HG02840 (cell line): ENCODE measurements around the gene HRNR.
"Not testable (repeated sequence)": the region's sequence is repeated elsewhere in the genome, so short reads cannot be mapped to it uniquely, and the experiment has no call there.

Source experiments
- ATAC-seq: cut with Tn5 transposase; IDR thresholded peaks from one replicate; pipeline ENCODE4 v1.9.1; 2021; ENCODE audit warnings: mild to moderate bottlenecking, moderate library complexity, moderate number of reproducible peaks; ENCODE audit not compliant: unreplicated experiment, low FRiP score

The HRNR gene

DNA sequence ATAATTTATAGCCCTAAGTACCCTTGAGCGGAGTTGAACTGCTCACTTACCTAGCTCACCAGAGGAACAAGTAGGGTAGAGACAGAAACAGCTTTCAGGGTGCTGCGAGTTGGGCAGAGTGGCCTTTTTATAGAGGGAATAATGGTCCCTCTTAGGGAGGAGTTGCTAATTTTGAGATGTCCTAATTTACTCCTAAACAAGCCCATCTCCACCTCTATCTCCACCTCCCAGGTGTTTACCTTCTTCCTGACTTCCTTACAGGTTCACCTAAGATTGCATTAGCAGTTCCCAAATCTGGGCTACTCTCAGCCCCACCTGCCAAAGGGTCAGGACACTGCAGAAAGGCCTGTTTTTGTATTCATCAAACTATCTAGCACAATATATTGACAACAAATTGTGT lies at the start of gene HRNR:
Gene HRNR (minus strand): TSS at position 101 of the 400 bp plus-strand sequence. CDS start 940 bp downstream, outside the sequence.
- no peak for ATAC-seq

DNA sequence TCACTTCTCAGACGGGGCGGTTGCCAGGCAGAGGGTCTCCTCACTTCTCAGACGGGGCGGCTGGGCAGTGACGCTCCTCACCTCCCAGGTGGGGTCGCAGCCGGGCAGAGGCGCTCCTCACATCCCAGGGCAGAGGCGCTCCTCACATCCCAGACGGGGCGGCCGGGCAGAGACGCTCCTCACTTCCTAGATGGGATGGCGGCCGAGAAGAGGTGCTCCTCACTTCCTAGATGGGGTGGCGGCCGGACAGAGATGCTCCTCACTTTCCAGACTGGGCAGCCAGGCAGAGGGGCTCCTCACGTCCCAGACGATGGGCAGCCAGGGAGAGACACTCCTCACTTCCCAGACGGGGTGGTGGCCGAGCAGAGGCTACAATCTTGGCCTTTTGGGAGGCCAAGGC lies 32.4 kb upstream of the HRNR start:
- ATAC-seq = not testable (repeated sequence)

DNA sequence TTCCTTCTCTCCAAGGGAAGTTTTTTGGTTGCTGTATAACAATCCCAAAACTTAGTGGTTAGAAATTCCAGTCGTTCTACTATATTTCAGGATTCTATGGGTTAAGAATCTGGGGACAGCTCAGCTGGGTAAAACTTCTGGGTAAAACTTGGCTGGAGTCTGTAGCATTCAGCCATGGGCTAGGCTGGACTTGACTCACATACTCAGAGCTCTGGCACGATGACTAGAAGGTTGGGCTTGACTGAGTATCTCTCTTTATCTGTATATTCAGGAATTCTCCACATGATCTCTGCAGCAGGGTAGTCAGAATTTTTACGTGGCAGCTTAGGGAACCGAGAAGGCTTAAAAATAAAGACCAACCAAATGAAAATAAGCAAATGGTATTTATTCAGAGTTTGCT lies 28.2 kb upstream of the HRNR start:
- ATAC-seq = no peak

DNA sequence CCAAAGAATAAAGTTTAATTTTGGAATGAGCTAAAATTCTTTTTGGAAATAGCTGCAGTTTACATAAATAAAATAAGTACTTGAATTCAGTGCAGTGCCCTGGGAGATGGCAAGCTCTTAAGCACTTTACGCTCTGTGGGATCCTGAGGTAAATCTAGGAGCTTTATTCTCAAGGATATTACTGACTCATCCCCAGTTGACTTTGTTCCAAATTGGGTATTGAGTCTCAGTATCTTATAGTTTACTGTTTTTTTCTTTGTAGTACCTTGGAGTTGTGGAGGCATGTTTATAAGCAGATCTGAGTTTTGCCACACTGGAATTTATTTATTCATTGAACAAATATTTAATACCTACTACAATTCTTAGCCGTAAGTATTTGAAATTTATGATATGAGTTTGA lies 27.4 kb upstream of the HRNR start:
- ATAC-seq = no peak

DNA sequence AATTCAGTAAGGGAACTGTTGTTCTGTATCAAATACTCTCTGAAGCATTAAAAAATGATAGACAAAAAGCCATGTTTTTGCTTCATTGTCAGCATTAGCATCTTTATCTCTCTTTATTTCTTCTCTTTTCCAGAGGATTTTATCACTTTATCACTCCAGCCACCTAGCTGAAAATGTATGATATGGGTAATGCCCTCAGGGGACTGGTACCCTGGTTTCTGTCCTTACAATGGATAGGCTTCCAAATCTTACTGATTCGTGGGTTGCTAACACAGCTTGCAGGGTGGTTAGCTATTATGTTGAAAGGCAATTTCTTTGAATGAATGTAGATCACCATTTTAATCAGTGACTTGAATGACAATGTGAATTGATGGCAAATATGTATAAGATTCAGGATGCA lies 23.3 kb upstream of the HRNR start:
- ATAC-seq = no peak

DNA sequence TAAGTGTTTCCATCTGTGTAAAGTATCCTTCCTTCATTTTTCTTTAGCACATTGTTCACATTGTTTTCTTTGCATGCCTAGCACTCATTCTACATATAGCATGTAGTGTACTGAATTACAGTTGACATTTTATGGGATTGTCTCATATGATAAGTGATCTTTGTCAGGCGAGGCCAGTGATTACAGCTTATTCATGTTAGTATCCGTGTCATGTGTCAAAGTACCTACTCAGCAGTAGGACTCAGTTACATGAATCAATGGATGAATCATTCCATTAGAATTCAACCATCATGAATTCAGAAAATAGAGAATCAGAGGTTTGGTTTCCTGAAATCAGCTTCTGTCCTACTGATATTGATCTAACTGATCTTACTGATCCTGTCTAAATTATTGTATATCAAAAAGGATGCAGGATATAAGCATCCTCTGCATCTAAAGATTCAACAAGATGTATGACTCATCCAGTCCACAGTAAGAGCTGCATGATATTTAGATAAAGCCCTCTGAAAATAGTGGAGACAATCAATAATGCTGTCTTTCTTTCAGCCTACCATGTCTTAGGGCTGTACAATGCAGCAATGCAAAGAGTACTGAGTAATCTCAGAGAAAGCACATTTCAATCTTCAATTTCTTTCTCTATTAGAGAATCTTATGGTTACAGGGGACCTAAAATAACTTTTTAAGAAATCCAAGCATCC lies 20.7 kb upstream of the HRNR start:
- no peak for ATAC-seq

DNA sequence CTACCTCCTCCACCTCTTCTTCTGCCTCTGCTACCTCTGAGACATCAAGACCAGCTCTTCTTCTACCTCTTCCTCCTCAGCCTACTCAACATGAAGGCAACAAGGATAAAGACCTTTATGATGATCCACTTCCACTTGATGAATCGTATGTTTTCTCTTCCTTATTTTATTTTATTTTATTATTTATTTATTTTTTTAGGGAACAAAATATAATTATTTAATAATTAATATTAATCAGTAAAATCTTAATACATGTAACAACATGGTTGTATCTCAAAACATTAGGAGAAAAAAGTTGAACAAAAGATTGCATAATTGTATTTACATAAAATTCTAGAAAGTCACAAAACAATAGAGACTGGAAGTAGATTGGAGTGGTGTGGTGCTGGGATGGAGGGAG lies 13.1 kb upstream of the HRNR start:
- ATAC-seq = no peak

DNA sequence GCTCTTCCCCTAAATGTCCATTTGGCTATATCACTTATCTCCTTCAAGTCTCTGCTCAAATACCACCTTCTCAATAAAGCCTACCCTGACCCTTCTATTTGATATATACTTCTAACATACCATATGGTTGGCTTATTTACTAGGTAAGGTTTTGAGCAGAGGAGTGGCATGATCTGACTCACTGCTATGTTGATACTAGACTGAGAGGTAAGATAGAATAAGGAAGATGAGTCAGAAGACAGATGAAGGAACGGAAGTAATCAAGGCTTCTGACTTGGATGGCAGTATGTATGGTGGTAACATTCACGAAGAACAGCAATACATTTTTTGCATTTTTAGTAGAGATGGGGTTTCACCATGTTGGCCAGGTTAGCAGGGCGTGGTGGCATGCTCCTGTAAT lies 4.8 kb upstream of the HRNR start:
- no peak for ATAC-seq

DNA sequence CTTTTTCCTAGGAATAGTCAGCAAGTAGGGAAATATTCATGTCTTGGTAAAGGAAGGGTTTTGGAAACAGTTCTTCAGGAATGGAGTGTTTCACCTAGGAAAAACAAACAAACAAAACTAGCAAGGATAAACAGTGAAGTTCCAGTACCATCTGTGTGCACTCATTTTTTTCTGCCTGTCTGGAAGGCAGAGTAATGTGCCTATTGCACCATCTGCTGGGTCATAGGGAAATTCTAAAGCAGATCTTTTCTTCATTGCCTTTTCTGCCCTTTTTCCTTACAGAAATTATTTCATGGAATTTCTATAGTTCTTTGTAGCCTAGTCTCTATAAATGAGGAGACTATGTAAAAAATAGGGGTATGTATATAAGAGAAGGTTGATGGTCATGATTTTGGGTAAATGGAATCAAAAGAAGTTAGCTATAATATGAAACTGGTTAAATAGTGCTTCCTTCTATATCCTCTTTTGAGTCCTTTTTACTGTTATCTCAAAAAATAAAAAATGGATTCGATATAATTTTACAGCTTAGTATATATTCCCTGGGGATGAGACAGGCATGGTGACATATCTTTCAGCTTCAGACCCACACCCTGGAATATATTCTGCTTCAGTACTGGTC lies 3.4 kb upstream of the HRNR start:
- no peak for ATAC-seq

DNA sequence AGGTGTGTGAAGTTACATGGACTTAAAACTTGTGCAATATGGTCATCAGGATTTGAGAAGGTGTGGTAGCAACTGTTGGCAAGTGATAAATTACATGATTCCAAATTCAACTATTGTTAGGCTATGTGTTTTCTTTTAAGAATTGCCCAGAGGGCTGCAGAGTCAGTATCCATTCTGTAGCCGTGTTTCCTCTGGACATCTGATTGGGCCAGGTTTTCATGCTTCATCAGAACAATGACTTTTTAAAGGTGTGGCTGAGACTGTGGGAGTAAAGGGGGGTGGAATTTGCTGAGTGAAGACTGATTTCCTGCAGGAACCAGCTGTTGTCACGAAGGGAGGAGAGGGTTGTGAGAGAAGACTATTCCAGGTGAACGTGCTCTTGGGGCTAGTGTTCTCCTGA lies 1.7 kb upstream of the HRNR start:
- ATAC-seq = no peak

DNA sequence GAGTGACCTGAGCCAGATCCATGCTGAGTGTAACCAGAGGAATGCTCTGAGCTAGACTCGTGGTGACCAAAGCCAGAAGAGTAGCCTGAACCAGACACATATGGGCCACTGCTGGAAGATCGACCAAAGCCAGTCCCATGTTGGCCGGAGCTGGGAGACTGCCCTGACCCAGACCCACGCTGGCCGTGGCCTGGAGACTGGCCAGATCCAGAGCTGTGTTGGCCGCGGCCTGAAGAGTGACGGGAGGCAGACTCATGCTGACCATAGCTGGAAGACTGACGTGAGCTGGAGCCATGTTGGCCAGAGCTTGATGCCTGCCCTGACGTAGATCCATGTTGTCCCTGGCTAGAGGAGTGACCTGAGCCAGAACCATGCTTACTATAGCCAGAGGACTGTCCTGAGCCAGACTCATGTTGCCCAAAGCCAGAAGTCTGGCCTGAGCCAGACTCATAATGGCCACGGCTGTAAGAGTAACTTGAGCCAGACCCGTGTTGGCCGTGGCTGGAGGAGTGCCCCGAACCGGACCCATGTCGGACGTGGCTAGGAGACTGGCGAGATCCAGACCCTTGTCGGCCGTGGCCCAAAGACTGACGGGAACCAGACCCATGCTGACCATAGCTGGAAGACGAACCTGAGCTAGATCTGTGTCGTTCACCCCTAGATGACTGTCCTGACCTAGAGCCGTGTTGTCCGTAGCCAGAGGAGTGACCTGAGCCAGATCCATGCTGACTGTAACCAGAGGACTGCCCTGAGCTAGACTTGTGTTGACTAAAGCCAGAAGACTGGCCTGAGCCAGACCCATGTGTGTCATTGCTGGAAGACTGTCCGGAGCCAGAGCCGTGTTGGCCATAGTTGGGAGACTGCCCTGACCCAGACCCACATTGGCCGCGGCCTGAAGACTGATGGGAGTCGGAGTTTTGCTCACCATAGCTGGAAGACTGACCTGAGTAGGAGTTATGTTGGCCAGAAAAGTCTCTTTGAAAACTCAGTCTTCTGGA lies 3.5 kb downstream of the HRNR start:
- ATAC-seq = no peak

DNA sequence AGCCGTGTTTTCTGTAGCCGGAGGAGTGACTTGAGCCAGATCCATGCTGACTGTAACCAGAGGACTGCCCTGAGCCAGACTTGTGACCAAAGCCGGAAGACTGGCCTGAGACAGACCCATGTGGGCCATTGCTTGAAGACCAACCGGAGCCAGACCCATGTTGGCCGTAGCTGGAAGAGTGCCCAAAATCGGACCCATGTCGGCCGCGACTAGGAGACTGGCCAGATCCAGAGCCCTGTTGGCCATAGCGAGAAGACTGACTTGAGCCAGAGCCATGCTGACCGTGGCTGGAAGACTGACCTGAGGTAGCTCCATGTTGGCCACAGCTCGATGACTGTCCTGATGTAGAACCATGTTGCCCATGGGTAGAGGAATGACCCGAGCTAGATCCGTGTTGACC lies 4.6 kb downstream of the HRNR start:
- ATAC-seq = not testable (repeated sequence)

DNA sequence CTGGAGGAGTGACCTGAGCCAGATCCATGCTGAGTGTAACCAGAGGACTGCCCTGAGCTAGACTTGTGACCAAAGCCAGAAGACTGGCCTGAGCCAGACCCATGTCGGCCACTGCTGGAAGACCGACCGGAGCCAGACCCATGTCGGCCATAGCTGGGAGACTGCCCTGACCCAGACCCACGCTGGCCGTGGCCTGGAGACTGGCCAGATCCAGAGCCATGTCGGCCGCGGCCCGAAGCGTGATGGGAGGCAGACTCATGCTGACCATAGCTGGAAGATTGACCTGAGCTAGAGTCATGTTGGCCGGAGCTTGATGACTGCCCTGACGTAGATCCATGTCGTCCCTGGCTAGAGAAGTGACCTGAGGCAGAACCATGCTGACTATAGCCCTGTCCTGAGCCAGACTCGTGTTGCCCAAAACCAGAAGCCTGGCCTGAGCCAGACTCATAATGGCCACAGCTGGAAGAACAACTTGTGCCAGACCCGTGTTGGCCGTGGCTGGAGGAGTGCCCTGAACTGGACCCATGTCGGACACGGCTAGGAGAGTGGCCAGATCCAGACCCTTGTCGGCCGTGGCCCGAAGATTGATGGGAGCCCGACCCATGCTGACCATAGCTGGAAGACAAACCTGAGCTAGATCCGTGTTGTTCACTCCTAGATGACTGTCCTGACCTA lies 5.1 kb downstream of the HRNR start:
- ATAC-seq = no peak

DNA sequence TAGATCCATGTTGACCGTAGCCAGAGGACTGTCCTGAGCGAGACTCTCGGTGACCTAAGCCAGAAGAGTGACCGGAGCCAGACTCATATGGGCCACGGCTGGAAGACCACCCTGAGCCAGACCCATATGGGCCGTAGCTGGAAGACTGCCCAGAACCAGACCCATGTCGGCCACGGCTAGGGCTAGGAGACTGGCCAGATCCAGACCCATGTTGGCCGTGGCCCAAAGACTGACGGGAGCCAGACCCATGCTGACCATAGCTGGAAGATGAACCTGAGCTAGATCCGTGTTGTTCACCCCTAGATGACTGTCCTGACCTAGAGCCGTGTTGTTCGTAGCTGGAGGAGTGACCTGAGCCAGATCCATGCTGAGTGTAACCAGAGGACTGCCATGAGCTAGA lies 8.4 kb downstream of the HRNR start:
- ATAC-seq = not testable (repeated sequence)

DNA sequence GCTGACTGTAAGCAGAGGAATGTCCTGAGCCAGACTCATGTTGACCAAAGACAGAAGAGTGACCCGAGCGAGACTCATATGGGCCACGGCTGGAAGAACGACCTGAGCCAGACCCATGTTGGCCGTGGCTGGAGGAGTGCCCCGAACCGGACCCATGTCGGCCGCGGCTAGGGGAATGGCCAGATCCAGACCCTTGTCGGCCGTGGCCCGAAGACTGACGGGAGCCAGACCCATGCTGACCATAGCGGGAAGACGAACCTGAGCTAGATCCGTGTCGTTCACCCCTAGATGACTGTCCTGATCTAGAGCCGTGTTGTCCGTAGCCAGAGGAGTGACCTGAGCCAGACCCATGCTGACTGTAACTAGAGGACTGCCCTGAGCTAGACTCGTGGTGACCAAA lies 9.1 kb downstream of the HRNR start:
- ATAC-seq = not testable (repeated sequence)

DNA sequence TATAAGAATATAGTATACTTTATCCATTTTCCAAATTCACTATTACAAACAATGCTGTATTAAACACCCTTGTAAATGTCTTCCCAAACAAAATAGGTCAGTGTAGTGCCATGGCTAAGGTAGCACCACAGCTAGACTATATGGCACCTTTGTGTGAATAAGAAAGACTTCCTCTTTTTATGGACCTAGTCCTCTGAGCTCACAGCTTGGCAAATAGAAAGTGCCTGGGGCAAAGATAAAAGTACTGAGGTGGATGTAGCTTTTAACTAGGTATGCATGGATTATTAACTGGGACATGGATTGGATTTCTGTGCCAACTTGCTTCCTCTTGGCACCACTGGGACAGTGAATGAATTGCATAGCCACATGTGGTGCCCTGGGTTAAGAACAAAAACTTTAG lies 25.0 kb downstream of the HRNR start:
- no peak for ATAC-seq

DNA sequence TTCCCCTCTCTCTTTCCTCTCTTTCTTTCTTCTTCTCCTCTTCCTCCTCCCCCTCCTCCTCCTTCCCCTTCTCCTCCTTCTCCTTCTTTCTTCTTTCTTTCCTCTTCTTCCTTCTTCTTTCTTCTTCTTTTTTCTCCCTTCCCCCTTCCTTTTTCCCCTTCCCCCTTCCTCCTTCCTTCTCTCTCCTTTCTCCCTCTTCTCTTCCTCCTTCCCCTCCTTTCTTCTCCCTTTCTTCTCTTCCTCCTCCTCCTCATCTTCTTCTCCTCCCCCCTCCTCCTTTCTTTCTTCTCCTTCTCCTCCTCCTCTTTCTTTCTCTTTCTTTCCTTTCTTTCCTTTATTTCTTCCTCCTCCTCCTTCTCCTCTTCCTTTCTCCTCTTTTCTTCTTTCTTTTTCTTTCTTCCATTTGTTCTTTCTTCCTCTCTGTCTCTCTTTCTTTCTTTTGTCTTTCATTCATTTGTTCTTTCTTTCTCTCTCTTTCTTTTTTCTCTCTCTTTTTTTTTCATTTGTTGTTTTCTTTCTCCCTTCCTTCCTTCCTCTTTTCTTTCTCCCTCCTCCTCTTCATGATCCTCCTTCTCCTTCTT lies 26.5 kb downstream of the HRNR start:
- no peak for ATAC-seq

DNA sequence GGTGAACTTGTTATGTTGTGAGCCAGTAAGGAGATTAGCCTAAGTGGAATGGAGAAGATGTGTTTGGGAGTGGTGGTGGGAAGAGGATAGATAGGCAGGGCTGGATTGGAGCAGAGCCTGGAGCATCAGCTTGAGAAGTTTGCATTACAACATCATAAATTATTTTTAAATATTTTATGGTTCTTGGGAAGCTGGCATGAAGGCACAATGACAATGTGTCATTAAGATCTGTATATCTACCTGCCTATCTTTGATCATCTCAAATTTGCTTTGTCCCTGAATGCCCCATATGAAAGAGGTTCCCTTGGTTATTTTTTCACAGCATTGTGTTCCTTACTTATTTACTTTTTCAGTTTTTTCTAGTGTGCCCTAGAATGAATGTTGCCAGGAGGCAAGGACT lies 32.3 kb downstream of the HRNR start:
- ATAC-seq = no peak

DNA sequence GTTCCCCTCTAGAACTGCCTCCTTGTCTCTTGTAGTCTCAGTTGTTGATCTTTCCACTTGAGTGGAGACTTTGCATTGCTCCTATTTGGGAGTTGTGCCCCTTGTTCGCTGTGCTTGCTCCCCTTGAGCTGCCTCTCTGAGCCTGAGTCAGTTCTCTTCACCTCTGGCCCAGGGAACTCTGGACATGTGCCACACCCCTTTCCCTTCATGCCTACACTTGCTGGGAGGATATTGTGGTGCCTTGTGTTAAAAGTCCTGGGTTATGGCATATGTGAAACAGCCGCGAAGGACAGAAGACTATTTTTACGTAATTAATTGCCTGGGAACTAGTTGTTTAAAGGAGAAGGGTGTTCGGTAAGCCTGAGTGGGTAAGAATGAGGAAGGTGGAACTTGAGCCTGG lies 32.7 kb downstream of the HRNR start:
- no peak for ATAC-seq

DNA sequence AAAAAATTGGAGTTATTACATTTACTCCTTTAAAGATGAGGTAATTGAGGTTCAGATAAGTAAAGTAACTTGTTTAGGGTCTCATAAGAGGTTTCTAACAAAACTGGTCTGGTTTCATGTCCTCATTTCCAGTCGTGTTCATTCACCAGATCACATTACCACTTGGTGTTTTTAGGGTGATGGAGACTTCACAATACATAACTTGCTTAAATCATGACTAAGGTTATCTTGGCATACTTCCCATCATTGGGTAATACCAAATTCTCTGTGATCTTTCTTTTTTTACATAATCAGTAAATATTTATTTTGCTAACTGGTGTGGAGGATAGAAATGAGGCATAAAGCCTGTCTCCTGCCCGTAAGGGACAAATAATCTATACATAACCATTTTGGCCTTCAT lies 33.4 kb downstream of the HRNR start:
- ATAC-seq = no peak
